SK-N-SH (cell line): ENCODE data around the gene DCTD. TPM values are rescaled to one million over a fixed set of nuclear protein-coding genes. Genes with fewer than 3 reads are reported as not detected.

ENCODE experiments used
- CTCF ChIA-PET: fragments of 300-600, 350-600 bp; formaldehyde crosslinking; extraction: SDS; loops from one replicate; lab custom pipeline; 2021; lab: Yijun Ruan, JAX
- POLR2A ChIA-PET: fragments of 350-600 bp; sonication (Branson Sonifier 250); formaldehyde crosslinking; extraction: SDS; loops from one replicate; lab custom pipeline; 2020; ENCODE audit warnings: antibody characterized with exemption, inconsistent platforms; lab: Yijun Ruan, JAX
- DNase-seq: peaks from one replicate; pipeline ENCODE4 v3.0.0; 2012
- H2AFZ ChIP-seq: fragments of 200-600 bp; sonication (generic); 2 replicates; pipeline ENCODE4 v1.8.1; 2016; ENCODE audit warnings: antibody characterized with exemption, mild to moderate bottlenecking, low read depth
- H3F3A ChIP-seq: fragments of 200-600 bp; sonication (generic); replicated peaks from 2 replicates; pipeline ENCODE3; 2016; ENCODE audit warnings: antibody characterized with exemption, mild to moderate bottlenecking; ENCODE audit not compliant: insufficient read depth
- H3K27ac ChIP-seq, 2 experiments: fragments of 200-500 bp in 1 of 2; fragments of 200-600 bp in 1 of 2; sonication (Bioruptor generic) in 1 of 2; sonication (generic), shearing (Covaris generic) in 1 of 2; 2 replicates each; pipeline versions ENCODE4 v1.5.1 to v1.6.1; 2014 to 2016; ENCODE audit warnings: low read depth in 2 of 2, inconsistent platforms in 1 of 2, low read length in 1 of 2, mild to moderate bottlenecking in 1 of 2, mixed read lengths in 1 of 2
- H3K27me3 ChIP-seq: fragments of 200-600 bp; sonication (generic), shearing (Covaris generic); 2 replicates; pipeline ENCODE4 v1.6.1; 2016; ENCODE audit warnings: mixed run types; ENCODE audit not compliant: insufficient read depth
- H3K36me3 ChIP-seq, 2 experiments: fragments of 200-500 bp in 1 of 2; fragments of 200-600 bp in 1 of 2; sonication (Bioruptor generic) in 1 of 2; sonication (generic) in 1 of 2; replicated peaks in 1 of 2; 2 replicates each; pipeline versions ENCODE3 to v1.5.1; 2014 to 2016; ENCODE audit warnings: low read length in 1 of 2, mild to moderate bottlenecking in 1 of 2; ENCODE audit not compliant: insufficient read depth in 2 of 2, control insufficient read depth in 1 of 2
- H3K4me1 ChIP-seq, 2 experiments: fragments of 200-500 bp in 1 of 2; fragments of 200-600 bp in 1 of 2; sonication (Bioruptor generic) in 1 of 2; sonication (generic), shearing (Covaris generic) in 1 of 2; 2 replicates each; pipeline versions ENCODE4 v1.5.1 to v1.6.1; 2014 to 2016; ENCODE audit warnings: low read depth in 1 of 2, low read length in 1 of 2, mixed run types in 1 of 2; ENCODE audit not compliant: insufficient read depth in 2 of 2, control insufficient read depth in 1 of 2
- H3K4me2 ChIP-seq: fragments of 200-600 bp; sonication (generic), shearing (Covaris generic); 2 replicates; pipeline ENCODE4 v1.6.1; 2017; ENCODE audit warnings: mixed run types
- H3K4me3 ChIP-seq, 2 experiments: fragments of 200-500 bp in 1 of 2; fragments of 200-600 bp in 1 of 2; sonication (Bioruptor generic) in 1 of 2; sonication (generic), shearing (Covaris generic) in 1 of 2; 2 replicates each; pipeline versions ENCODE4 v1.5.1 to v1.8.1; 2014 to 2016; ENCODE audit warnings: low read depth in 2 of 2, inconsistent platforms in 1 of 2, low read length in 1 of 2, mild to moderate bottlenecking in 1 of 2, mixed read lengths in 1 of 2, moderate library complexity in 1 of 2
- H3K79me2 ChIP-seq: fragments of 200-600 bp; sonication (generic); 2 replicates; pipeline ENCODE4 v1.8.1; 2017; ENCODE audit warnings: mild to moderate bottlenecking; ENCODE audit not compliant: insufficient read depth
- H3K9ac ChIP-seq: fragments of 200-600 bp; sonication (generic); 2 replicates; pipeline ENCODE4 v1.6.1; 2017; ENCODE audit warnings: mixed run types
- H3K9me2 ChIP-seq: fragments of 200-600 bp; sonication (generic); 2 replicates; pipeline ENCODE4 v1.6.1; 2017; ENCODE audit warnings: mixed run types
- H3K9me3 ChIP-seq: fragments of 200-600 bp; sonication (generic); 2 replicates; pipeline ENCODE4 v1.6.1; 2017; ENCODE audit warnings: mixed run types, mild to moderate bottlenecking, moderate library complexity
- H4K20me1 ChIP-seq: fragments of 200-600 bp; sonication (generic); 2 replicates; pipeline ENCODE4 v1.6.1; 2017; ENCODE audit warnings: mild to moderate bottlenecking, mixed run types; ENCODE audit not compliant: insufficient read depth
- CHD2 ChIP-seq: fragments of 150-350 bp; IDR thresholded peaks from 2 replicates; pipeline ENCODE4 v1.6.1; 2018; ENCODE audit warnings: low read length; ENCODE audit not compliant: partially characterized antibody
- EZH2phosphoT487 ChIP-seq: fragments of 200-600 bp; sonication (generic); IDR thresholded peaks from 2 replicates; pipeline ENCODE4 v1.6.1; 2017; ENCODE audit warnings: low read depth, mixed run types, mild to moderate bottlenecking, antibody characterized with exemption, moderate library complexity, borderline replicate concordance
- GABPA ChIP-seq: IDR thresholded peaks from 2 replicates; pipeline ENCODE4 v1.4.0; 2012; ENCODE audit warnings: low read depth, mild to moderate bottlenecking
- MAX ChIP-seq: IDR thresholded peaks from 2 replicates; pipeline ENCODE4 v1.4.0; 2012; ENCODE audit warnings: low read depth
- MXI1 ChIP-seq: IDR thresholded peaks from 2 replicates; pipeline ENCODE4 v1.6.1; 2012; ENCODE audit warnings: mild to moderate bottlenecking, low read depth, low read length, improper control_type of control experiment
- POLR2AphosphoS5 ChIP-seq: IDR thresholded peaks from 2 replicates; pipeline ENCODE4 v1.6.1; 2012; ENCODE audit warnings: low read depth, low read length
- RCOR1 ChIP-seq: fragments of 150-350 bp; IDR thresholded peaks from 2 replicates; pipeline ENCODE4 v1.6.1; 2017; ENCODE audit warnings: antibody characterized with exemption, low read length
- REST ChIP-seq: IDR thresholded peaks from 2 replicates; pipeline ENCODE4 v1.6.1; 2012; ENCODE audit warnings: mild to moderate bottlenecking, low read depth, low read length, moderate library complexity
- TCF12 ChIP-seq: IDR thresholded peaks from 2 replicates; pipeline ENCODE4 v1.4.0; 2012
- TEAD4 ChIP-seq: IDR thresholded peaks from 2 replicates; pipeline ENCODE4 v1.4.0; 2012; ENCODE audit warnings: mild to moderate bottlenecking, borderline replicate concordance; ENCODE audit not compliant: insufficient read depth
- YY1 ChIP-seq: IDR thresholded peaks from 2 replicates; pipeline ENCODE4 v1.4.0; 2012; ENCODE audit warnings: low read depth, mild to moderate bottlenecking
- WGBS: methylation state at CpG from one replicate; pipeline ENCODE4 v1.1.6; 2017; ENCODE audit warnings: low lambda C conversion rate; 5-methylcytosine and 5-hydroxymethylcytosine counted together
- polyA plus RNA-seq, 3 experiments: library from polyadenylated mRNA; depleted of rRNA; stranded (reverse); fragments of >200 nt; gene quantifications; 2 replicates each; pipeline ENCODE4 v1.2.3, GENCODE V29; 2012

The DCTD gene
- polyA plus RNA-seq, 1 of the 3 experiments (the other 2 are of a cell fraction), result 123 TPM

- no peak overlapping the region for H3K4me3 ChIP-seq
- H3K27me3 ChIP-seq, result no peaks in the 10 kb centered on the region
- peaks cover 7% of the 10 kb centered on the region; the same call in 1 of the 2 replicates for H3K9me3 ChIP-seq
- peaks cover 58 to 68% of the 10 kb centered on the region in 2 experiments for H3K36me3 ChIP-seq
- H3K4me2 ChIP-seq, result no peak overlapping the region
- no peaks in the 10 kb centered on the region for H4K20me1 ChIP-seq
- peaks cover 0 to 18% of the 10 kb centered on the region in 2 experiments; a peak in 2 of 4 replicates for H3K4me1 ChIP-seq
- CTCF ChIA-PET, result no interaction called here
- WGBS, result 58% methylated on average over 4 of the region's 4 CpGs
- POLR2A ChIA-PET, result no interaction called here
- no peak overlapping the region for H3K9ac ChIP-seq
- H2AFZ ChIP-seq, result no peak overlapping the region
- no peaks in the 10 kb centered on the region for H3K9me2 ChIP-seq
- no peaks in the 10 kb centered on the region for H3K79me2 ChIP-seq
- no peak for TF ChIP-seq TEAD4
- TF ChIP-seq TCF12, result no peak
- no peak; the same call in 1 of the 2 replicates for TF ChIP-seq MXI1
- TF ChIP-seq POLR2AphosphoS5, result no peak
- TF ChIP-seq CHD2, result peak; percentile 24
- TF ChIP-seq REST, result no peak
- peaks cover 12% of the 10 kb centered on the region for H3F3A ChIP-seq
- DNase-seq, result peak; percentile 52
- peak overlapping the region in 1 of 2 experiments; percentile 16; a peak in 1 of 4 replicates for H3K27ac ChIP-seq
Measured at GRCh38 chr4:182888891-182889290, 28.3 kb downstream of the DCTD start.

GRCh38 chr4:182886768-182887167 is 30.4 kb downstream of the DCTD start:
- Histone ChIP-seq H3K4me2 (no peak overlapping the region), H3K27ac (no peak overlapping the region), H3K27me3 (no peaks in the 10 kb centered on the region), H3K36me3 (peaks cover 45 to 65% of the 10 kb centered on the region in 2 experiments), H3K9me3 (peaks cover 7% of the 10 kb centered on the region; the same call in 1 of the 2 replicates), H4K20me1 (no peaks in the 10 kb centered on the region), H3K4me1 (peaks cover 0 to 23% of the 10 kb centered on the region in 2 experiments; a peak in 2 of 4 replicates), H2AFZ (no peak overlapping the region), H3K9me2 (no peaks in the 10 kb centered on the region), H3K4me3 (no peak overlapping the region), H3F3A (peaks cover 11% of the 10 kb centered on the region), H3K79me2 (no peaks in the 10 kb centered on the region), H3K9ac (no peak overlapping the region)
- 92% methylated on average over 9 of the region's 9 CpGs for whole genome bisulfite sequencing
- TF ChIP-seq RCOR1, result no peak
- TF ChIP-seq CHD2, result no peak
- TF ChIP-seq MAX, result no peak
- TF ChIP-seq EZH2phosphoT487, result no peak
- TF ChIP-seq YY1, result no peak
- no peak for TF ChIP-seq GABPA
- CTCF ChIA-PET, result no interaction called here
- no peak for DNase-seq
- POLR2A ChIA-PET, result no interaction called here
